GM23248 (cell line): ENCODE measurements around the gene CEP164. TPM values are rescaled to one million over a fixed set of nuclear protein-coding genes. Genes with fewer than 3 reads are reported as not detected.

Experiments used
- DNase-seq: peaks from one replicate; pipeline ENCODE4 v3.0.0-alpha.2; 2015
- H2AFZ ChIP-seq: fragments of 200-600 bp; sonication (generic); 2 replicates; pipeline ENCODE4 v1.6.1; 2016; ENCODE audit warnings: antibody characterized with exemption
- H3F3A ChIP-seq: fragments of 200-600 bp; sonication (generic); 2 replicates; pipeline ENCODE4 v1.6.1; 2016; ENCODE audit warnings: mild to moderate bottlenecking, antibody characterized with exemption, mixed run types; ENCODE audit not compliant: insufficient read depth
- H3K27ac ChIP-seq: fragments of 200-600 bp; sonication (generic); 2 replicates; pipeline ENCODE4 v1.5.1; 2016; ENCODE audit warnings: mild to moderate bottlenecking
- H3K27me3 ChIP-seq: fragments of 200-600 bp; sonication (generic); replicated peaks from 2 replicates; pipeline ENCODE4 v1.6.1; 2016; ENCODE audit warnings: mild to moderate bottlenecking; ENCODE audit not compliant: insufficient read depth
- H3K36me3 ChIP-seq: fragments of 200-600 bp; sonication (generic); 2 replicates; pipeline ENCODE4 v1.6.1; 2016; ENCODE audit warnings: low read depth, mild to moderate bottlenecking
- H3K4me1 ChIP-seq: fragments of 200-600 bp; sonication (generic); 2 replicates; pipeline ENCODE4 v1.6.1; 2016; ENCODE audit warnings: mild to moderate bottlenecking; ENCODE audit not compliant: insufficient read depth
- H3K4me2 ChIP-seq: fragments of 200-600 bp; sonication (generic); one replicate; pipeline ENCODE4 v1.6.1; 2016; ENCODE audit warnings: mild to moderate bottlenecking; ENCODE audit not compliant: unreplicated experiment
- H3K4me3 ChIP-seq: fragments of 200-600 bp; sonication (generic); 2 replicates; pipeline ENCODE4 v1.5.1; 2016; ENCODE audit warnings: mild to moderate bottlenecking
- H3K79me2 ChIP-seq: fragments of 200-600 bp; sonication (generic); 2 replicates; pipeline ENCODE4 v1.6.1; 2016; ENCODE audit warnings: mild to moderate bottlenecking; ENCODE audit not compliant: insufficient read depth
- H3K9ac ChIP-seq: fragments of 200-600 bp; sonication (generic); 2 replicates; pipeline ENCODE4 v1.6.1; 2016; ENCODE audit warnings: mild to moderate bottlenecking
- H3K9me2 ChIP-seq: fragments of 200-600 bp; sonication (generic); 2 replicates; pipeline ENCODE4 v1.6.1; 2016; ENCODE audit warnings: mixed run types, mild to moderate bottlenecking, moderate library complexity; ENCODE audit not compliant: insufficient read depth
- H3K9me3 ChIP-seq: fragments of 200-600 bp; sonication (generic); one replicate; pipeline ENCODE4 v1.6.1; 2017; ENCODE audit warnings: low read depth
- H4K20me1 ChIP-seq: fragments of 200-600 bp; sonication (generic); 2 replicates; pipeline ENCODE4 v1.6.0; 2016; ENCODE audit not compliant: insufficient read depth
- EZH2 ChIP-seq: fragments of 200-600 bp; sonication (generic); IDR thresholded peaks from 2 replicates; pipeline ENCODE4 v1.6.1; 2018; ENCODE audit warnings: antibody characterized with exemption, mild to moderate bottlenecking; ENCODE audit not compliant: insufficient read depth, poor library complexity, severe bottlenecking
- EZH2phosphoT487 ChIP-seq: fragments of 200-600 bp; sonication (generic); IDR thresholded peaks from 2 replicates; pipeline ENCODE4 v1.6.1; 2018; ENCODE audit warnings: antibody characterized with exemption, moderate library complexity, mild to moderate bottlenecking, low read depth; ENCODE audit not compliant: insufficient read depth
- WGBS, 2 experiments: methylation state at CpG; one replicate each; pipeline ENCODE4 v1.1.6; 2015 to 2017; ENCODE audit warnings: low lambda C conversion rate in 2 of 2, low coverage in 1 of 2; ENCODE audit errors: missing lambda C conversion rate in 2 of 2; 5-methylcytosine and 5-hydroxymethylcytosine counted together
- in situ Hi-C: fragments of 300-500 bp; cut with MboI; formaldehyde crosslinking; loops from 2 replicates; pipeline ENCODE4 v1.15.0; 2020
- polyA plus RNA-seq: library from polyadenylated mRNA; unstranded; fragments of >200 nt; fragmentation: Nextera tagmentation; extraction: Ambion mirVana; gene quantifications from 2 replicates; pipeline ENCODE4 v1.2.1, GENCODE V29; 2016
- total RNA-seq: library from RNA; depleted of rRNA; stranded (reverse); fragments of >200 nt; shearing (Covaris generic); gene quantifications from 2 replicates; pipeline ENCODE4 v1.2.3, GENCODE V29; 2014

CEP164 gene
- total and polyA plus RNA-seq, 2 experiments from 2014 or later: 20.3 to 30.9 TPM

- H2AFZ ChIP-seq: peak overlapping the region; percentile 99
- H3K4me3 ChIP-seq: peak overlapping the region; percentile 95
- TF ChIP-seq EZH2phosphoT487 (no peak), EZH2 (no peak)
- H3K9ac ChIP-seq: peak overlapping the region; percentile 81
- 0 to 6% methylated on average over 4 to 10 of the region's 10 CpGs for WGBS, 2 experiments
- in situ Hi-C loops: no loop called here
- H3K4me2 ChIP-seq: peak overlapping the region; percentile 91
- H4K20me1 ChIP-seq: no peaks in the 10 kb centered on the region
- DNase-seq: peak; percentile 34
- H3K79me2 ChIP-seq: peaks cover 41% of the 10 kb centered on the region
- no peaks in the 10 kb centered on the region for H3K27me3 ChIP-seq
- H3F3A ChIP-seq: peaks cover 11% of the 10 kb centered on the region; the same call in 1 of the 2 replicates
- no peaks in the 10 kb centered on the region for H3K9me3 ChIP-seq
- H3K36me3 ChIP-seq: no peaks in the 10 kb centered on the region
- H3K4me1 ChIP-seq: peaks cover 35% of the 10 kb centered on the region
- H3K9me2 ChIP-seq: no peaks in the 10 kb centered on the region
- H3K27ac ChIP-seq: no peak overlapping the region
These were observed 12.8 kb upstream of the CEP164 start for GRCh38 chr11:117314840-117315239.

GRCh38 chr11:117315285-117316196 is 12.1 kb upstream of the CEP164 start:
- Histone ChIP-seq H4K20me1 (no peaks in the 10 kb centered on the region), H3K9ac (peak overlapping the region; percentile 81), H3K9me3 (no peaks in the 10 kb centered on the region), H3K4me1 (peaks cover 35% of the 10 kb centered on the region), H3K27me3 (no peaks in the 10 kb centered on the region), H3K79me2 (peaks cover 41% of the 10 kb centered on the region), H2AFZ (peak overlapping the region; percentile 99), H3F3A (peaks cover 11% of the 10 kb centered on the region; the same call in 1 of the 2 replicates), H3K4me2 (peak overlapping the region; percentile 99), H3K9me2 (no peaks in the 10 kb centered on the region), H3K4me3 (peak overlapping the region; percentile 95), H3K27ac (no peak overlapping the region), H3K36me3 (no peaks in the 10 kb centered on the region)
- TF ChIP-seq EZH2phosphoT487 (no peak), EZH2 (no peak)
- DNase-seq: peak; percentile 51
- WGBS, 2 experiments: 2 to 3% methylated on average over 39 to 46 of the region's 62 CpGs
- in situ Hi-C loops: no loop called here

GRCh38 chr11:117316197-117316961 is 11.3 kb upstream of the CEP164 start, which contains the start of gene BACE1:
BACE1 (minus strand) TSS chr11:117316256; CDS start chr11:117315795, 461 bp downstream.
- H3K27ac ChIP-seq: no peak within 1 kb of the TSS
- 2 to 3% methylated on average over 29 of the region's 29 CpGs for WGBS, 2 experiments
- H3F3A ChIP-seq: peaks cover 11% of the 10 kb centered on the region; the same call in 1 of the 2 replicates
- no peaks in the 10 kb centered on the region for H3K9me3 ChIP-seq
- peak within 1 kb of the TSS; percentile 99 for H2AFZ ChIP-seq
- H3K4me2 ChIP-seq: peak within 1 kb of the TSS; percentile 99
- H3K36me3 ChIP-seq: no peaks in the 10 kb centered on the region
- TF ChIP-seq EZH2 (no peak), EZH2phosphoT487 (no peak)
- peaks cover 35% of the 10 kb centered on the region for H3K4me1 ChIP-seq
- H3K9me2 ChIP-seq: no peaks in the 10 kb centered on the region
- H3K4me3 ChIP-seq: peak within 1 kb of the TSS; percentile 95
- no peaks in the 10 kb centered on the region for H4K20me1 ChIP-seq
- H3K79me2 ChIP-seq: peaks cover 41% of the 10 kb centered on the region
- no peaks in the 10 kb centered on the region for H3K27me3 ChIP-seq
- DNase-seq: peak; percentile 89
- H3K9ac ChIP-seq: peak within 1 kb of the TSS; percentile 81
- in situ Hi-C loops: no loop called here

- no peak for DNase-seq
- H4K20me1 ChIP-seq: no peaks in the 10 kb centered on the region
- H3K79me2 ChIP-seq: peaks cover 21% of the 10 kb centered on the region
- H3K27me3 ChIP-seq: no peaks in the 10 kb centered on the region
- 93 to 97% methylated on average over 7 of the region's 7 CpGs for WGBS, 2 experiments
- H3K9me2 ChIP-seq: no peaks in the 10 kb centered on the region
- H3K9ac ChIP-seq: no peak overlapping the region
- no peak overlapping the region for H3K4me3 ChIP-seq
- no peak for TF ChIP-seq EZH2phosphoT487
- TF ChIP-seq EZH2: no peak
- H2AFZ ChIP-seq: no peak overlapping the region
- H3K4me2 ChIP-seq: no peak overlapping the region
- no peak overlapping the region for H3K27ac ChIP-seq
- in situ Hi-C loops: no loop called here
- H3K36me3 ChIP-seq: no peaks in the 10 kb centered on the region
- H3K4me1 ChIP-seq: peaks cover 32% of the 10 kb centered on the region
- H3F3A ChIP-seq: peaks cover 11% of the 10 kb centered on the region; the same call in 1 of the 2 replicates
- H3K9me3 ChIP-seq: no peaks in the 10 kb centered on the region
These were observed 8.9 kb upstream of the CEP164 start for GRCh38 chr11:117318738-117319137.
